Osteoblast (primary cell): ENCODE results near the gene FSTL4. TPM values are rescaled to one million over a fixed set of nuclear protein-coding genes. Genes with fewer than 3 reads are reported as not detected.

Source experiments
- DNase-seq: peaks from one replicate; pipeline ENCODE4 v3.0.0; 2011; ENCODE audit warnings: low spot score, mixed read lengths; ENCODE audit not compliant: insufficient read length; ENCODE audit errors: missing footprints
- H2AFZ ChIP-seq: 2 replicates; pipeline ENCODE4 v1.6.0; 2011; ENCODE audit warnings: mild to moderate bottlenecking, low read length
- H3K27ac ChIP-seq: 2 replicates; pipeline ENCODE4 v1.5.1; 2011; ENCODE audit warnings: mild to moderate bottlenecking, low read depth, low read length, moderate library complexity
- H3K27me3 ChIP-seq: 2 replicates; pipeline ENCODE4 v1.6.0; 2012; ENCODE audit warnings: mild to moderate bottlenecking, control low read depth, inconsistent platforms, low read length, moderate library complexity; ENCODE audit not compliant: insufficient read depth
- H3K36me3 ChIP-seq: 2 replicates; pipeline ENCODE4 v1.5.1; 2011; ENCODE audit warnings: mild to moderate bottlenecking, low read length, control low read depth, moderate library complexity; ENCODE audit not compliant: insufficient read depth
- H3K4me1 ChIP-seq: 2 replicates; pipeline ENCODE4 v1.5.1; 2011; ENCODE audit warnings: mild to moderate bottlenecking, low read length, control low read depth, moderate library complexity; ENCODE audit not compliant: insufficient read depth
- H3K4me2 ChIP-seq: 2 replicates; pipeline ENCODE4 v1.6.0; 2011; ENCODE audit warnings: mild to moderate bottlenecking, low read length; ENCODE audit not compliant: insufficient read depth
- H3K4me3 ChIP-seq: fragments of 200-600 bp; sonication (generic); 3 replicates; pipeline ENCODE4 v1.5.1; 2012; ENCODE audit warnings: mild to moderate bottlenecking, low read length, inconsistent platforms; ENCODE audit not compliant: insufficient read depth
- H3K79me2 ChIP-seq: 2 replicates; pipeline ENCODE4 v1.6.0; 2012; ENCODE audit warnings: mild to moderate bottlenecking, low read length, control low read depth, inconsistent platforms; ENCODE audit not compliant: insufficient read depth
- H3K9me3 ChIP-seq: 2 replicates; pipeline ENCODE4 v1.5.1; 2011; ENCODE audit warnings: low read depth, low read length, control low read depth
- H4K20me1 ChIP-seq: 2 replicates; pipeline ENCODE4 v1.6.0; 2012; ENCODE audit warnings: mild to moderate bottlenecking, low read length, control low read depth; ENCODE audit not compliant: insufficient read depth
- CTCF ChIP-seq: IDR thresholded peaks from 2 replicates; pipeline ENCODE4 v1.5.1; 2011; ENCODE audit warnings: mild to moderate bottlenecking, low read depth, low read length, moderate library complexity; ENCODE audit errors: extremely low read depth
- total RNA-seq: library from RNA; depleted of rRNA; stranded (reverse); fragments of >200 nt; gene quantifications from 2 replicates; pipeline ENCODE4 v1.2.3, GENCODE V29; 2012

FSTL4 gene
- total RNA-seq, 1 donor, result not detected

- no peak overlapping the region for H3K4me2 ChIP-seq
- no peak overlapping the region for H3K4me3 ChIP-seq
- DNase-seq, result no peak
- TF ChIP-seq CTCF, result no peak
- no peaks in the 10 kb centered on the region for H3K4me1 ChIP-seq
- H3K79me2 ChIP-seq, result no peaks in the 10 kb centered on the region
- peaks cover 6% of the 10 kb centered on the region for H3K27me3 ChIP-seq
- H2AFZ ChIP-seq, result no peak overlapping the region
- no peaks in the 10 kb centered on the region for H3K36me3 ChIP-seq
- no peaks in the 10 kb centered on the region for H4K20me1 ChIP-seq
- no peak overlapping the region for H3K27ac ChIP-seq
- H3K9me3 ChIP-seq, result no peaks in the 10 kb centered on the region
Observed at GRCh38 chr5:133509742-133510079, 102.6 kb downstream of the FSTL4 start.

- no peak overlapping the region for H3K4me3 ChIP-seq
- H4K20me1 ChIP-seq, result no peaks in the 10 kb centered on the region
- H3K4me1 ChIP-seq, result no peaks in the 10 kb centered on the region
- no peaks in the 10 kb centered on the region for H3K79me2 ChIP-seq
- no peaks in the 10 kb centered on the region for H3K9me3 ChIP-seq
- no peak overlapping the region for H3K27ac ChIP-seq
- H3K4me2 ChIP-seq, result no peak overlapping the region
- H3K27me3 ChIP-seq, result peaks cover 6% of the 10 kb centered on the region
- H3K36me3 ChIP-seq, result no peaks in the 10 kb centered on the region
- DNase-seq, result no peak
- H2AFZ ChIP-seq, result no peak overlapping the region
- no peak for TF ChIP-seq CTCF
Observed at GRCh38 chr5:133508845-133509741, 103.2 kb downstream of the FSTL4 start.

GRCh38 chr5:133508331-133508730, 104.0 kb downstream of the FSTL4 start:
- no peaks in the 10 kb centered on the region for H3K4me1 ChIP-seq
- peaks cover 6% of the 10 kb centered on the region for H3K27me3 ChIP-seq
- H3K4me2 ChIP-seq, result no peak overlapping the region
- H3K36me3 ChIP-seq, result no peaks in the 10 kb centered on the region
- no peaks in the 10 kb centered on the region for H4K20me1 ChIP-seq
- no peak overlapping the region for H2AFZ ChIP-seq
- DNase-seq, result no peak
- no peaks in the 10 kb centered on the region for H3K9me3 ChIP-seq
- TF ChIP-seq CTCF, result no peak
- H3K4me3 ChIP-seq, result no peak overlapping the region
- no peak overlapping the region for H3K27ac ChIP-seq
- H3K79me2 ChIP-seq, result no peaks in the 10 kb centered on the region

- no peaks in the 10 kb centered on the region for H4K20me1 ChIP-seq
- no peaks in the 10 kb centered on the region for H3K79me2 ChIP-seq
- H3K4me3 ChIP-seq, result no peak overlapping the region
- H3K4me1 ChIP-seq, result no peaks in the 10 kb centered on the region
- no peak for TF ChIP-seq CTCF
- H3K27me3 ChIP-seq, result peaks cover 6% of the 10 kb centered on the region
- H3K27ac ChIP-seq, result no peak overlapping the region
- no peaks in the 10 kb centered on the region for H3K36me3 ChIP-seq
- no peak overlapping the region for H2AFZ ChIP-seq
- no peak for DNase-seq
- H3K9me3 ChIP-seq, result no peaks in the 10 kb centered on the region
- H3K4me2 ChIP-seq, result no peak overlapping the region
Observed at GRCh38 chr5:133506181-133506580, 106.2 kb downstream of the FSTL4 start.
